ENCODE results near the gene SEMA5B. TPM values are rescaled to one million over a fixed set of nuclear protein-coding genes. Genes with fewer than 3 reads are reported as not detected.

SEMA5B gene
- total and polyA plus RNA-seq, 2 of the 4 experiments (the other 2 are of a cell fraction) = not detected

DNA sequence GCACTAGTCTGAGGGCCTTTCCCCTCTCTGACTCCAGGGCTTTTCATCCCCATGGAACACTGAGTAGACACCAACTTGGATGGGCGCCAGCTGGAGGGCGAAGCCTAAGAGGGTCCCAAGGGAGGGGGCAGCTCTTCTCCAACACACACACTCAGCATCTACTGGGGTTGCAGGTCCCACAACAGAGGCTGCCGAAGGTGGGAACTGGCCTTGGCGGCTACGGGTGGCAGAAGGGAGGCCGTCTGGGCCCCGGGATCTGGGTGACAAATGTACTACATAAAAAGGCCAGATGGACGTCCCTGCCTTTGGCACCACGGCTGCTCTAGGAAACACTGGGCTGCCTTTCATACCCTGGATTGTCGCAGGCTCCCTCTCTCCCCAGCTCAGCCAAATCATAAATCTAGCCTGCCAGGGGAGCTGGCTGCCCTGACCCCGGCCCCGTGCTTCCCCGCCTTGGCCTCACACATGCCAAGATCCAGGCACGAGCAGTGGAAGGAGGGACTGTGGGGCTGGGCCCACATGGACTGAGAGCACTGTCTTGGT, 31.5 kb downstream of the SEMA5B start:
- DNase-seq = no peak
- WGBS, 2 experiments (ENCODE audit: extremely low coverage in 2 of 2, insufficient read length in 1 of 2) = 10% methylated on average over 5 of the region's 14 CpGs; no CpG with 5 or more reads in 1 of the 2 experiments
- Histone ChIP-seq H3K9me1 (ENCODE audit: insufficient read depth, low read length) (no peaks in the 10 kb centered on the region), H2BK15ac (ENCODE audit: low read depth, low read length) (no peak overlapping the region), H2AK9ac (replicated peaks; ENCODE audit: low read depth, low read length, poor library complexity) (no peak overlapping the region), H3K4me3 (ENCODE audit: insufficient read depth, low read depth, low read length) (no peak overlapping the region), H2BK5ac (ENCODE audit: low read depth, low read length, poor library complexity, severe bottlenecking) (no peak overlapping the region), H2BK120ac (ENCODE audit: low read depth, low read length) (no peak overlapping the region), H2BK20ac (ENCODE audit: low read depth, low read length) (no peak overlapping the region), H3K9me3 (ENCODE audit: control insufficient read depth, insufficient read depth, low read length) (no peaks in the 10 kb centered on the region), H2AFZ (replicated peaks; ENCODE audit: low read length, poor library complexity) (no peak overlapping the region), H3K4me1 (ENCODE audit: control insufficient read depth, insufficient read depth, low read length) (no peaks in the 10 kb centered on the region), H4K5ac (ENCODE audit: low read depth, low read length) (no peak overlapping the region), H3K4ac (ENCODE audit: low read depth, low read length) (no peak overlapping the region), H3K79me1 (ENCODE audit: low read depth in 1 of 2, low read length in 2 of 2) (no peaks in the 10 kb centered on the region), H3K9ac (ENCODE audit: low read depth, low read length) (no peak overlapping the region), H2AK5ac (ENCODE audit: low read depth, low read length) (no peak overlapping the region), H3K27me3 (ENCODE audit: control insufficient read depth, insufficient read depth, low read length) (peaks cover 81% of the 10 kb centered on the region), H4K20me1 (ENCODE audit: insufficient read depth, low read length) (no peaks in the 10 kb centered on the region), H3K23ac (ENCODE audit: low read depth, low read length) (no peak overlapping the region), H4K8ac (ENCODE audit: low read depth in 2 of 2, low read length in 2 of 2) (no peak overlapping the region), H3K18ac (ENCODE audit: low read depth, low read length) (no peak overlapping the region), H4K91ac (ENCODE audit: insufficient read depth, low read depth, low read length) (no peak overlapping the region), H3K27ac (ENCODE audit: insufficient read depth, low read length) (no peak overlapping the region), H3K14ac (replicated peaks; ENCODE audit: low read depth, low read length) (no peak overlapping the region), H3K56ac (ENCODE audit: extremely low read depth, insufficient read depth, low read length) (no peak overlapping the region), H3K36me3 (ENCODE audit: control insufficient read depth, insufficient read depth, low read length) (no peaks in the 10 kb centered on the region), H3K4me2 (ENCODE audit: low read depth, low read length) (no peak overlapping the region)
- in situ Hi-C loops (cut with MboI; ENCODE audit: low sequenced_read_pairs) = no loop called here
- intact Hi-C loops (cut with micrococcal nuclease) = no loop called here
- BruUV-seq (replicated peaks) = no TSS peak
- POLR2A ChIA-PET (ENCODE audit: unreplicated experiment) = no interaction called here
- CTCF ChIA-PET = no interaction called here
- dilution Hi-C loops (cut with HindIII; ENCODE audit: low sequenced_read_pairs, unreplicated experiment) = no loop called here
- TF ChIP-seq RCOR1 (IDR thresholded peaks at IDR 0.05; ENCODE audit: insufficient replicate concordance, low read length) = no peak
- TF ChIP-seq, protein P1, sequence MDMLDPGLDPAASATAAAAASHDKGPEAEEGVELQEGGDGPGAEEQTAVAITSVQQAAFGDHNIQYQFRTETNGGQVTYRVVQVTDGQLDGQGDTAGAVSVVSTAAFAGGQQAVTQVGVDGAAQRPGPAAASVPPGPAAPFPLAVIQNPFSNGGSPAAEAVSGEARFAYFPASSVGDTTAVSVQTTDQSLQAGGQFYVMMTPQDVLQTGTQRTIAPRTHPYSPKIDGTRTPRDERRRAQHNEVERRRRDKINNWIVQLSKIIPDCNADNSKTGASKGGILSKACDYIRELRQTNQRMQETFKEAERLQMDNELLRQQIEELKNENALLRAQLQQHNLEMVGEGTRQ (IDR thresholded peaks at IDR 0.05; ENCODE audit: low read depth, low read length) = no peak
- TF ChIP-seq MXI1 (IDR thresholded peaks at IDR 0.05; ENCODE audit: borderline replicate concordance, low read depth, low read length) = no peak
- TF ChIP-seq FOS (IDR thresholded peaks at IDR 0.05; ENCODE audit: low read depth, low read length) = no peak
- TF ChIP-seq NFE2L2 (IDR thresholded peaks at IDR 0.05; ENCODE audit: low read depth, low read length) = no peak
- no peak for TF ChIP-seq MAZ (IDR thresholded peaks at IDR 0.05; ENCODE audit: borderline replicate concordance, low read depth, low read length)
- TF ChIP-seq CEBPB (IDR thresholded peaks at IDR 0.05; ENCODE audit: low read depth, low read length) = no peak
- TF ChIP-seq POLR2A (IDR thresholded peaks at IDR 0.05; ENCODE audit: low read depth, low read length) = no peak
- no peak for TF ChIP-seq MAFK (IDR thresholded peaks at IDR 0.05; ENCODE audit: low read depth, low read length)
- no peak for TF ChIP-seq CHD1 (IDR thresholded peaks at IDR 0.05; ENCODE audit: low read depth, low read length)
- no peak for TF ChIP-seq RFX5 (IDR thresholded peaks at IDR 0.05; ENCODE audit: low read depth, low read length)
- TF ChIP-seq RAD21 (IDR thresholded peaks at IDR 0.05; ENCODE audit: low read length) = no peak
- ATAC-seq (ENCODE audit: low read depth) = no peak

Measured in IMR-90 (cell line).